Stimulated activated CD8-positive, alpha-beta memory T cell treated with anti-CD3 and anti-CD28 coated beads, Interleukin-4, amount 100 ng/mL, for 24 hours (primary cell): Measurements from ENCODE around the gene SIN3B.
"Not testable (repeated sequence)": the region's sequence is repeated elsewhere in the genome, so short reads cannot be mapped to it uniquely, and the experiment has no call there.

Experiments used
- DNase-seq: peaks from one replicate; pipeline ENCODE4 v3.0.0-alpha.2; 2020; ENCODE audit warnings: low read depth

Gene SIN3B

GRCh38 chr19:16868423-16869130 is 39.4 kb downstream of the SIN3B start:
- DNase-seq, result no peak

GRCh38 chr19:16869331-16869972 is 40.3 kb downstream of the SIN3B start:
- no peak for DNase-seq

DNA sequence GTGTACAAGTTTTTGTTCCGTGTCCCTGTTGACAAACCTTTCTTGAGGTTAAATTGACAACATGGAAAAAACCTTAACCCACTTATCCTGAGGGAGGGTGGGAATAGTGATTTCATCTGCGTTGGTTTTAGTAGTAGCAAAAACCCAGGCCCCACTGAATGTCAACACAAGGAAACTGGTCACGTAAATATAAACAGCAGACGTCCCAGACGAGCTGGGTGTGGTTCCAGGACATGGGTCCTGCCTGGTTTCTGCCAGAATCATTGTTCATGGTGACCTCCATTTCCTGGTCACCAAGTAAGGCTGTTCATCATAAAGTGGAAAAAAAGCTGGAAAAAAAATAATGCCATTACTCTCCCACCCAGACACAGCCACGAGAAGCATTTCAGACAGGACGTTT is 42.7 kb downstream of the SIN3B start:
- no peak for DNase-seq

GRCh38 chr19:16872728-16873127 is 43.5 kb downstream of the SIN3B start:
- DNase-seq, result no peak

- DNase-seq, result no peak
Measured at GRCh38 chr19:16873594-16873993, 44.4 kb downstream of the SIN3B start.

DNA sequence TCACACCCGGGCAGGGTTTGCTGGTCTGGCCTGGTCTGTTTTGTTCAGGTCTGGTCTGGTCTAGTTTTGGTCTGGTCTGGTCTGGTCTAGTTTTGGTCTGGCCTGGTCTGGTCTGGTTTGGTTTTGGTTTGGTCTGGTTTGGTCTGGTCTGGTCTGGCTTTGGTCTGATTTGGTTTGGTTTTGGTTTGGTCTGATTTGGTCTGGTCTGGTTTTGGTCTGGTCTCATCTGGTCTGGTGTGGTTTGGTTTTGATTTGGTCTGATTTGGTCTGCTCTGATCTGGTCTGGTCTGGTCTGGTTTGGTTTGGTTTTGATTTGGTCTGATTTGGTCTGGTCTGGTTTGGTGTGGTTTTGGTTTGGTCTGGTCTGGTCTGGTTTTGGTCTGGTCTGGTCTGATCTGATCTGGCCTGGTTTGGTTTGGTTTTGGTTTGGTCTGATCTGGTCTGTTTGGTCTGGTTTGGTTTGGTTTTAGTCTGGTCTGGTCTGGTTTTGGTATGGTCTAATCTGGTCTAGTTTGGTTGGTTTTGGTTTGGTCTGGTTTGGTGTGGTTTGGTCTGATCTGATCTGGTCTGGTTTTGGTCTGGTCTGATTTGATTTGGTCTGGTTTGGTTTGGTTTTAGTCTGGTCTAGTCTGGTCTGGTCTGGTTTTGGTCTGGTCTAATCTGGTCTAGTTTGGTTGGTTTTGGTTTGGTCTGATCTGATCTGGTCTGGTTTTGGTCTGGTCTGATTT is 45.2 kb downstream of the SIN3B start:
- DNase-seq, result no peak

GRCh38 chr19:16874978-16875299 is 45.7 kb downstream of the SIN3B start:
- not testable (repeated sequence) for DNase-seq

DNA sequence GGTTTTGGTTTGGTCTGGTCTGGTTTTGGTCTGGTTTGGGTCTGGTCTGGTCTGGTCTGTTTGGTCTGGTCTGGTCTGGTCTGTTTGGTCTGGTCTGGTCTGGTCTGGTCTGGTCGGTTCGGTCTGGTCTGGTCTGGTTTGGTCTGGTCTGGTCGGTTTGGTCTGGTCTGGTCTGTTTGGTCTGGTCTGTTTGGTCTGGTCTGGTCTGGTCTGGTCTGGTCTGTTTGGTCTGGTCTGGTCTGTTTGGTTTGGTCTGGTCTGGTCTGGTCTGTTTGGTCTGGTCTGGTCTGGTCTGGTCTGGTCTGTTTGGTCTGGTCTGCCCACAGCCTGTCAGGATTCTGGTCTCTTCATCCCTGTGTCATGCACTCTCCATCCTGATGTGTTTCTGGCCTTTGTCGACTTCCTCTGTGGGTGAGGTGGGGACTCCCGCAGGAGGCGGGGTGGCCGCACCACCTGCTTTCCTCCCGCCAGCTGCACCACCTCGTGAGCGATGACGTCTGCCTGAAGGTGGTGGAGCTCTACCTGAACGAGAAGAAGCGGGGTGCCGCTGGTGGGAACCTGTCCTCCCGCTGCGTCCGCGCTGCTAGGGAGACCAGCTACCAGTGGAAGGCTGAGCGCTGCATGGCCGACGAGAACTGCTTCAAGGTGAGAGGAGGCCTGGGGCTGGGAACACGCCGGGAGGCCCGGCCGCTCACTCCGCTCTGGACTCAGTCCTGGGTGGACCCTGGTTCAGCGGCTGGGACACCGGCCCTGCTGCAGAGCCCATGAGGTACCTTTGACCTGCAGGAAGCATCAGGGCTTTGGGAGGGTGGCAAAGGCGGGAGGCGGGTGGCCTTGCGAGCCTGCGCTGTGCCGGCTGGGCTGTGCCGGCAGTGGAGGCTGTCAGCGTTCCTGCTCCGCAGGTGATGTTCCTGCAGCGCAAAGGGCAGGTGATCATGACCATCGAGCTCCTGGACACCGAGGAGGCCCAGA is 46.7 kb downstream of the SIN3B start:
- no peak for DNase-seq

DNA sequence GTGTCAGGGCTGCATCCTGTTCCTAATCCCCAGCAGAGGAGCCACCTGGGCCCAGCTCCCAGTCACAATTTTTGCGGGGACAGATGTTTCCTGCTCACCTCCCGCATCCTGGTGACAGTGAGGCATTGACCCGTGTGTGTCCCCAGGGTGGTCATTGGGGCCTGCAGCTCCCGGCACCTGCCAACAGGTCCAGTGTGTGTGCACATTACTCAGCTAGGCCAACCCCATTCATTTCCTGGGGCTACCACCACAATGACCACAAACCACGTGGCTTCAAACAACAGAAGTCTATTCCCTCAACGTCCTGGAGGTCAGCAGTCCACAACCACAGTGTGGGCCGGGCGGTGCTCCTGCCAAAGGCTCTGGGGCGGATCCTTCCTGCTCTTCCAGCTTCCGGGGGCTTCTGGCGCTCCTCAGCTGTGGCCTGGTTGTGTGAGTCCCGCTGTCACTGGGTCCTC is 47.7 kb downstream of the SIN3B start:
- DNase-seq, result no peak

DNA sequence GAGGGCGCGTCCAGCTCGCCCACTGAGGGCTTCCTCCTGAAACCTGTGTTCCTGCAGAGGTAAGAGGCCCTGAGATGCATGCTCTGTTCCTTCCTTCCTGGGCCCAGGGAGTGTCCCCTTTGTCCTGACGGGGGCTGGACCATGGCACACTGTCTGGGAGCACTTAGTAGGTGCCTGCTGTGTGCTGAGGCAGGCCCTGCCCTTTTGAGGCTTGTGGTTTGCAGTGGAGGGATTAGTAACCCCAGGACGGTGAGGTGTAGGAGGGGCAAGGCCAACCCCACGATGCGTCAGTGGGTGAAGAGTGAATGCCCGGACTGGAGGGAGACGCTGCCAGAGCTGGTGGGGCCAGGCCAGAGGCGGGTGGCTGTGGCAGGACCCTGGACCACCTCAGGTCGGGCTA is 48.4 kb downstream of the SIN3B start:
- no peak for DNase-seq

GRCh38 chr19:16878181-16878965 is 49.2 kb downstream of the SIN3B start:
- DNase-seq, result no peak

- no peak for DNase-seq
Measured at GRCh38 chr19:16880884-16881554, 51.8 kb downstream of the SIN3B start.

- no peak for DNase-seq
Measured at GRCh38 chr19:16882146-16882545, 52.9 kb downstream of the SIN3B start.

DNA sequence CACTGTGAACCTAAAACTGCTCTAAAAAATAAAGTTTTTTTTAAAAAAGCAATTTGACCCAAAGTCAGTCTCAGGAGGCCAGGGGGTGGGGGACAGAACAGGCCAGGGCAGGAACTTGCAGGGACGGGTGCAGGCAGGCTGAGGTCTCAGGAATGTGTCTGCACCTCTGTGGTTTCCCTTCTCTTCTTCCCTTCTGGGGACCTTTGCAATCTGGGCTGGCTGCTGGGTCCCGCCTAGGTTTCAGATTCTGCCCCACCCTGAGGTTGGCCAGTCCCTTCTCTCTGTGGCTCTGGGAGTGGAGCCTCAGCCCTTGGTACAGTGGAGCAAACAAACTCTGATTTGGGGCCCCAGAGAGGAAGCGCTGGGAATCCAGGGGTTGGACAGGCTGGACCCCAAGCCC is 54.3 kb downstream of the SIN3B start:
- DNase-seq, result no peak

GRCh38 chr19:16885166-16885565 is 56.0 kb downstream of the SIN3B start:
- DNase-seq, result no peak

GRCh38 chr19:16886305-16886880 is 57.2 kb downstream of the SIN3B start:
- DNase-seq, result no peak

DNA sequence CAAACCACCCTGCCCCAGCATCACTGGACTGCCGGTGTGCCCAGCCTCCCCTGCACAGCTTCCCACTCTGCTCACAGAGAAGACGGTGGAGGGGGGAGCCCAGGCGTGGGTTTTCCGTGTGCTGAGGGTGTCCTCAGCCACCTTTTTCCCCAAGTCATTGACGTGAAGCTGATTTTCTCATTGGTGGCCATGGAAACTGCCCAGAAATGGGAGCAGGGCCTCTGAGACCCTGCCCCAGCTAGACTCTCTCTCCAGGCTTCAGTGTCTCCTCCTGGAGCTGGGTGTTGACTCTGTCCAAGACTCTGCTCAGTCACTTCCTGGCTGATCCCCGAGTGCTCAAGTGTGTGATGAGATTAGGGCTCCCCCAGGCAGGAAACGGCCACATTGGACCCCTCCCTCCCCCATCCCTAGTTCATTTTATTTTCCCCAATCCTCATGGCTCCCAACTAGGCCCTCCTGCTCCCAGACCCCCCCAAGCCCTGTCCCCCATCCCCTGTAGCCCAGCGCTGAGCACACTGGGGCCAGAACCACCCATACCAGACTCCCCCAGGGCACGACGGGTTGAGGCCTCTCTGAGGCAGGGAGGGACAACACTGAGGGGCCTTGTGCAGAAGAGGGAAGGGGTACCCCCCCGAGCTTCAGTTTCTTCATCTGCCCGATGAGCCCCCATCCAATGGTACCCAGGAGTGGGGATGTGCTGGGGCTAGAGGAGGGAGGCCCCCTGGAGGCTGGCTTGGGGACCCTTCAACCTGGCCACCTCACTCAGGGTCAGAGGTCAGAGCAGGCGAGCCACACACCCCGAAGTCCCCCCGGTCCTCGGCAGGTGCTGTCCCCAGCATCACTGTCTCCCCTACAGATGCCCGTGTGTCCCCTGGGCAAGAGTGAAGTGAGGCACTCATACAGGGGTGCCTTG is 58.4 kb downstream of the SIN3B start:
- no peak for DNase-seq

- no peak for DNase-seq
Measured at GRCh38 chr19:16888629-16889365, 59.6 kb downstream of the SIN3B start, which contains the start of gene F2RL3. TSS of gene F2RL3 (plus strand) at chr19:16888999. CDS start at chr19:16889190, 191 bp downstream.
